NCI-H146 treated with DMSO at 0.1 percent for 48 hours (cell line): ENCODE data around the gene MYO1B.
A peak's percentile ranks its signal among the peaks of the same experiment; 100 is the strongest.

Experiments used
- DNase-seq: peaks from one replicate; lab custom pipeline; 2025; ENCODE audit not compliant: unreplicated experiment; lab: John Stamatoyannopoulos, UW

Gene MYO1B

DNA sequence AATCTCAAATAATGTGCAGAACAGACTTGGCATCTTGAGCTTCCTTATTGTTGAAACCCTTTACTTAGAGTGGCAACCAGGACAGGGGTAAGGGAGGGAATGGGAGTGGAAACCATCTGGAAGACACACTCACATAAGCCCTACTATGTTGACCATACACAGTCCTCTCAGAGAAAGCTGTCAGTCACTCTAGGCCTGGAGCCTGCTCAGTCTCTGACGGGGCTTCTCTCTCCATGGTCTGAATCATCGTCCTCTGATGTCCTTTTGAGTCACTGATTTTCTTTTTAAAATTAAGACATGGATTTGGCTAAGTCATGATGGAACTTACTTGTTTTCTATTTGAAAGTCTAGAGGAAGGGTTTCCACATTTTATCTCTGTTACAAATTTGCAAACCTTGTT, 74.0 kb downstream of the MYO1B start:
- no peak for DNase-seq

DNA sequence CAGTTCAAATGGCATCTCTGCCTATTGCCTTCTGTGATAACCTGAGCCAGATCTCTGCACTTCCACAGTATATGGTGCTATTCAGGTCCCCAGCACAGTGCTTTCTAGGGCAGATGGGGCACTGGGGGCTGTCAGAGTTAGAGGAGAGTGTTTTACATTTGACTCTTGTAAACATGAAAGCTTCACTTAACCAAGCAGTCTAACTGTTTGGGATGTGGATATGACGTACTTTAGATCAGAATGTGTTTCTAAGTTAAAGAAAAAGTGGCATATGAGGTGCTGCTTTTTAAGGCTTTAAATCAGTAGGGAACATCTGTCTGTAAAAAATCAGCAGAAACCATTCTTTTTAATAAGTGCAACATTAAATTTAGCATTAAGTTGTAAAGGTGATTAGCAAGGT, 75.7 kb downstream of the MYO1B start:
- DNase-seq, result no peak

DNA sequence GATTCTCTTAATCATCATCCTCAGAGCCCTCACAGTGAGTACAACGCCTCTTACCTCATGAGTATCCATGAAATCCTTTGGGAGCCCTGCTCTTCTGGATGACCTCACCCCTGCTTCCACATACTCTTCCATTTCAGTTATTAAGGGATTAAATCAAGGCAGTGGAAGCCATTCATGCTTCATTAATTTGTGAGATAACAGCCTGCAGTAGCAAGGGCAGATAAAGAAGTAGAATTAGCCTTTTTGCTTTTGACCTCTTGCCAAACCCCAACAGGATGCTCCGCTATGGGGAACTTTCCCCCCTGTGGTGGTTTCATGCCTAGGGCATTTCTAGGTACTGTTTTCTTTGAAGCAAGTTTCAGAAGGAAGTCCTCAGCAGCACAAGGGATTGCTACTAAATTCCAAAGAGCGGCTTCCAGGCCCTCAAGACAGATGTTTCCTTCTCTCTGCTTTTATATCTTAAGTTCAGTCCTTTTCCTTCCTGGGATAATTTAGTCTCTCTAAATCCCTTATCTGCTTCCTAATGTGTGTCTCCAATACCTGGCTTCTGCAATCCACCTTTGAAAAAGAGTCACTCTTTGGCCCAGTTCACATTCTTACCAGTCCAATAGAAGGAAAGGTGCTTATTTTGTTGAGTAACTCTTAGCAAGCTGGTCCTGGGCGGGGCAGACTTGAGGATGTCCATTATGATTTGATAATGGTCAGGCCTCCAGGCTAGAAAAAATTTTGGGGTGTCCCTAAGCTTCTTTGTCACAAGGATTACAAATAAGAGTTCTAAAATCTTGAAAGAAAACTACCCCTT, 76.9 kb downstream of the MYO1B start:
- DNase-seq, result peak; percentile 56

DNA sequence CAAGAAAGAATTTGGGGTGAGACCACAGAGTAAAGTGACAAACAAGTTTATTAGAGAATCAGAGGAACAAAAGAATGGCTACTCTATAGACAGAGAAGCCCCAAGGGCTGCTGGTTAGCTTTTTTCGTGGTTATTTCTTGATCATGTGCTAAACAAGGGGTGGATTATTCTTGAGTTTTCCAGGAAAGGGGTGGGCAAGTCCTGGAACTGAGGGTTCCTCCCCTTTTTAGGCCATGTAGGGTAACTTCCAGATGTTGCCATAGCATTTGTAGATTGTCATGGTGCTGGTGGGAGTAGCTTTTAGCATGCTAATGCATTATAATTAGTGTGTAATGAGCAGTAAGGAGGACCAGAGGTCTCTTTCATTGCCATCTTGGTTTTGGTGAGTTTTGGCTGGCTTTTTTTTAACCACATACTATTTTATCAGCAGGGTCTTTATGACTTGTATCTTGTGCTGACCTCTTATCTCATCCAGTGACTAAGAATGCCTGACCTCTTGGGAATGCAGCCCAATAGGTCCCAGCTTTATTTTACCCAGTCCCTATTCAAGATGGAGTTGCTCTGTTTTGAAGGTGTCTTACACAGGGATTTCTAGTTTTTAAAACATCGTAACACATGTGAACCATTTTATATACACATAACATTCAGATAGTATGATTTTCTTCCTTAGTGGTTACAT, 77.8 kb downstream of the MYO1B start:
- no peak for DNase-seq

DNA sequence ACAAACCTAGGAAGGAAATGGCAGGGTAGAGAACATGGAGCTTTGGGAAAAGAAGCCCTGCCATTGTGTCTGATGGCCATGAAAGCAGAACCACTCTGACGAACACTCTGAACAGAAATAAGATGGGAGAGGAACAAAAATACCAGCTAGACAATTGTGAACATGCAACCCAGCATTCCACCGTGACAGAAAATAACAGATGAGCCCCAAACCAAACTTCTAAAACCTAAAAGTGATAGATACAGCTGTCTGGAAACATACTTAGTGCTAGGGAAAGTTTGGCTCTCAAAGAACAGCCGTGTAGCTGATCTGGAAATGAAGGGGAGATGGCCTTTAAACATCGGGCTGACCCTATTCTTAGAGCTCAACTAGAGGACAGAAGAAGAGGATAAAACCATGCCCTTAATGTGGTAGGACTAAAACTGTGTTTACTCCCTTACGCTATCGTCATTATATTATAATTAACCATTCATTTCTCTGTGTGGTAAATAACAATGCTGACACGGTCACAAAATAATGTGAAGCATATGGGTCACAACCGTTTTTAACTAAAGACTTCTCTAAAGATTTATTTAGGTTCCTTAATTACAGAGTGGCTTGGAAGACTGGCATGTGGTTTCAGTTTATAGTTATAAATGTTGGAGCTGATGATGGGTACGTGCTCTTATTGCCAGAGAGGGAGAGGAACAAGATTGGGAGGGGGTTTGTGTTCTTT, 80.6 kb downstream of the MYO1B start:
- DNase-seq, result no peak

DNA sequence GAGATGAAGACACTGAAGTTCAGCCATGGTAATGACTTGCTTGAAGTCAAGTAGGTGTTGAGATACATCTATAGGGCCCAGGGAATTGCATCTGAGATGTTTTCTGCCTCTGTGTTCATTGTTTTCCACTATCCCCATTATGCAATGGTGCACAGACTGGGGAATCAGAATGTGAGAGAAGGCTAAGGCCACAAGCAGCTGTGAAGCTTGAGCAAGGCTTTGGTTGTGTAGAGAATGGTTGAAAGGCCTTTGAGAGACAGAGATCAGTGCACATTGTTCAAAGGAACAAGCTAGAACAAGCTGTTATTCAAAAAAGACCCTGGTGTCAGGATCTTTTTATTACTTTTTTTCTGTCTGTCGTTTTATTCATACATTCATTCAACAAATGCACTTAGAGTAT, 82.3 kb downstream of the MYO1B start:
- no peak for DNase-seq

DNA sequence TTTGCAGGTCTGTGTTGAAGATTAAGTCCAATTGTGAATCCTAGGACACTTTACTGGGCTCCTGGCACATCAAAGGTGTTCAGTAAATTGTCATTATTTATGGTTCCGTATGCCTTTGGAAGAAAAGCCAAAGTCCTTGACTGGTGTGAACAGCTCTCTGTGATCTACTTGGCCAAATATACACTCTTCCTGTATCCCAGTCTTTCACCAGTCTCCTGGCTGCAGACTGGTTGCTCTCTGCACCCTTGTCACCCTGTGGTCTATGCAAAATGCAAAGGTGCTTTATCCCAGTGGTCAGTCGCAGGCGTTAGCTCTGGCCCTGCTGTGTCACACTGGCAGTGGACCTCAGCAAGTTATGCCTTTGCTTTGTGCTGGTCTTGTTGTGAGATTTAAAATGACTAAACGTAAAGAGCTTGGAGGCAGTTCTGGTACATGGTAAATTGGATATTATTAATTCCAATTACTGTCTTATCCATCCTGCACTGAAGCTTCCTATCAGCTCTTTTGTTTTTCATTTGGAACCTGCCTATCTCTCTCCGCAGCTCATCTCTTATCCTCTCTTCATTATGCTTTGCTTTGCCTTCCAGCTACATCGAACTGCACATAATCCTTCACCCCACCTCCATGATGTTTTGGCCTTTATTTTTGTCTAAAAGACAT, 83.1 kb downstream of the MYO1B start:
- DNase-seq, result no peak

DNA sequence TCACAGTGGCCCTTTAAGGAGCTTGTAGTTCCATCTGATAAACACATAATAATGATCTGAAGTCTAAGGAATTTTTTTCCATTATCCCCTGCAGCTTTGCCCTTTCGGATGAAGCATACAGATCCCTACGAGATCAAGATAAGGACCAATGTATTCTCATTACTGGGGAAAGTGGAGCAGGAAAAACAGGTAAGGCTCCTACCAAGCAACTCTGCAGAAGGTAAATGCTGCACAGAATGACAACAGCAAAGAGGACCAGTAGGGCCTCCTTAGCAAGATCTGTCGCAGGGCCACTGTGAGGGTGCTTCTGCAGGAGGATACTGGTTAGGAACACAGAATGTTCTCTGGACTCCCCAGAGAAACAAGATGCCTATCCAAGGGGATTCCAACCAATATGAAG, 84.6 kb downstream of the MYO1B start:
- DNase-seq, result no peak

DNA sequence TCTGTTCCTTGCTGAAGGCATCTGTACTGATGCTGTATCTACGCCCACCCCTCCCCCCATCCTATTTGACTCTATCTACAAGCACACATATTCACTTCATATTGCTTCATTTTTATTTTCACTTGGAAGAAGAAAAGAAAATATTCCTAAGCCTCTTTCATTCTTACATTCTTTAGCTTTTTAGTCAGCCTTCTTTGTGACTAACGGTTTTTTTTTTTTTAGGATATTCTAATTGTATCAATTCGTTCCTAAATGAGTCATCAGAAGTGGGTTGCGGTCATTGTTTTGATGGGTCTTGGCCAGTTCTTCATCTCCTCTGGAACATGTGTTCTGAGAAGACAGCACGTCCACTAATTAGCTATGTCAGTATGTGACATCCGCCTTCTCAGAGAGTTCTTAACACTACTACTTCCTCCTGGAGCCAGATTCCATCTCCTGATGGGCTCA, 88.7 kb downstream of the MYO1B start:
- DNase-seq, result no peak

DNA sequence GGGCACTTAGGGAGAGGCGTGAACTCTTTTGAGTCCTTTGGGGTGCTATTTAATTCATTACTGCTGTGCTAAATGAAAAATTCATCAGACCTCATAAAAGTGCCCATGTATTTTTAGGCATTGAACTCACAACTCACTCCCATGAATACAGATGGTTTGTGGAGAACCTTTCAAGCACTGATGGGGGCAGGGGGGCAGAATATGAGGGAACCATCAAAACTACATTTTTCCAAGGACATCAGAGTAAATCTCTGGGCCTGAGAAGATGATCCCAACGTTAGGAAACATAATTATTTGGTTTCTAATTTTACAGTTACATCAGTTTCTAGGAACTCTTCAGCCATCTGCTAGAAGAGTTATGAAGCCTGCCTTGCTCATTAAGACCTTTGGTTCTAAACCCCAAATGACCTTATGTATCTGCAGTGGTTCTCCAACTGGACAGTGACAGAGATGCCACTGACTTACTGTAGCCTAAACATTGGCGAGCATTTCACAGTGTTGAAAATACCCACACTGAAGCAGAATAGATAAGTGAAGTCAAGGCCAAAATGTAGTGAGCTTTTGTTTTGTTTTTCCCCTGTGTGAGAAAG, 90.8 kb downstream of the MYO1B start:
- DNase-seq, result no peak

DNA sequence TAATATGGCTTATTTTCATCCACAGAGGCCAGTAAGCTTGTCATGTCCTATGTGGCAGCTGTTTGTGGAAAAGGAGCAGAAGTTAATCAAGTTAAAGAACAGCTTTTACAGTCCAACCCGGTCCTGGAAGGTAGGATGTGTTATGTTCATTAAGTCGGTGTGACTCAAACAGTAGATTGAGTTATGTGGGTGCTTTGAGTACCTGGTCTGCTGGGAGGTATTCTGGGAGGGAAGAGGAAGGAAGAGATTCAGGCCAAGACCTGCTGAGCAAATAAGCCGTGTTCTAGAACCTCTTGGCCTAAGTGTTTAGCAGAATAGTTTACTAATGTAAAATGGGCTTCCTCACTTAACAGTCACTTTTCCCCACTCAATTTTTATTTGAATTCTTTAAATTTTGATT, 96.2 kb downstream of the MYO1B start:
- no peak for DNase-seq

DNA sequence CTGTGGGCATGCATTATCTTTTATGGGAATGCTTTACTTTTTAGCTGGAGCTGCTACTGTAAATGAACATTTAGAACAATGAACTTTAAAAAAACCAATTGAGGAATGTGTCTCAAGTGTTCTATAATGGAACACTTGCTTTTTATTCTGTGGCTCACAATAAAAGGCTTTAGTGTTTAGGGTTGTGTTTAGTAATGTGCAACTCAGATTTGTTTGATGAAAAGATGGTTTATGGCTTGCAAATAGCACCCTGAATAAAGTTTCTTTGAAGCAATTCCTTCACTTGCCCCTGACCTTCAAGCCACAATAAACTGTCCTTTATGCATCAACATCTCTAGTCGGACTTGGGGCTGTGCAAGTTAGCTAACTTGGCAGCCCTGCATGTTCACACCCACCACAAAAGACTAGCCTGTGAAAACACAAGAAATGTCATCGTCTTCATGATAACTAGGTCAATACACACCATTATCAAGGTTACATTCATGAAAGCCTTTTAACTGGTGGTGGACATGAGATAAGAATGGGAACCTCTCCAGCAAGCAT, 98.7 kb downstream of the MYO1B start:
- DNase-seq, result no peak

DNA sequence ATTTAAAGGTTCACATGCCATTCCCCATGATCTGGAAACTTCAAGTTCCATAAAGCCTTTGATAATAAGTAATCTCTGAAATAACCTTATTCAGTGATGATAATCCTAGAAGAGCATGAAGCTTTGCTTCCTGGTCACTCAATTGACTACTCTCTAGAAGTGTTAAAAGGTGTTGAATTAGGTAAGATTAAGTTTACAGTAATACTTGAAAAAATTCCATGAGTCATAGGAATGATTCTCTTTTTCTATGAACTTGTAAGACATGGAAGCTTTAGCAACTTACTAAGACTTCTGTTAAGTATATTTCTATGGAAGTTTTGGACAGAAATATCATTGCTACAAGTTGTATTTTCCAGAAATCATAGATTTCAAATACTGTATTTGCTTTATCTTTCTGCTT, 100.6 kb downstream of the MYO1B start:
- DNase-seq, result no peak

DNA sequence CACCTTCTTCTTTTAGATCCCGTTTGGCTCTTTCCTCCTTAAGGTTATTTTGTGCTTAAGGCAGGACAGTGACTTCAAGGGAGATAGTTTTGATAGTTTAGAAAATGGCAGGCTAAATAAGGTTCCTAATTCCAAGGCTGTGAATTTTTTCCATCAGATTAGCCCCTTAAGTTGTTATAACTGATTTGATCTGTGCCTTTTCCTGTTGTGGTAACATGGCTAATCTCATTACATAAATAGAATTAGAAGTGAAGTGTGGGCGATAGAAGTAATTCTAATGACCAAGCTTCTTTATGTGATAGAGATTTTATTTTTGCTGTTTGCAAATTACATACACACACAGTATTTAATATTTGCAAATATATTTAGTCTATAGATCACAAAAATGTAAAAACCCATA, 102.0 kb downstream of the MYO1B start:
- DNase-seq, result no peak

DNA sequence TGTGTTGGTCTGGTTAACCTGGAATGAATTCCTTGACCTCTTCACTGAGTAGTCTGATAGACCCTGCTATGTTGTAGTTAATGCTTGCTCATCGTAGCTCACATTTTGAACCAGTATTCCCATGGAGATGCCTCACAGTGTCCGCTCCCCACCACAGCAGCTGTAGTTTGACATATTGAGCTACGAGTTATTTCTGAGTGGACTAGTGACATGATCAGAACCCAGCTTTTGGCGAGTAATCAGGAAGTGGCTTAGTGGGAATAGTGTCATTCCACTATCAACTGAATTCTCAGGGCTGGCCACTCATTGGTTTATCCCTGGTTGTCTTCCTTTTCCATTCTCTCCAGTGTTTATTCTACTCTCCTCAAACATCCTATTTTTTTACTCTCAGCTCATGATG, 102.7 kb downstream of the MYO1B start:
- DNase-seq, result no peak

DNA sequence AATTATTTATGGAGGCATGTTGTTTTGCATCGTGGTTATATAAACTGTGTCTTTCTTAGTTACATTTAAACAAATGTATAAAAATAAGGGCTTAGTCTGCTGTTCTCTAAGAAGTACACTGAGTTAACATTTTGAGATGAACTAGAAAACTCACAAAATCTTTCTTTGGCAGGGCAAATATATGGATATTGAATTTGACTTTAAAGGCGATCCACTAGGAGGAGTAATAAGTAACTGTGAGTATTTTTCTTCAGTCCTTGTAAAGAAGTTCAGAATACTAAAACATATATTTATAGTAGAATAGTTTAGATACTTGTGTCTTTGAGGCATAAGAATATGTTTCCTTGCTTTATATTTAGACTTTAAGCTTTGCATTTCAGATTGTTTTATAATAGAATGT, 104.8 kb downstream of the MYO1B start:
- DNase-seq, result no peak

DNA sequence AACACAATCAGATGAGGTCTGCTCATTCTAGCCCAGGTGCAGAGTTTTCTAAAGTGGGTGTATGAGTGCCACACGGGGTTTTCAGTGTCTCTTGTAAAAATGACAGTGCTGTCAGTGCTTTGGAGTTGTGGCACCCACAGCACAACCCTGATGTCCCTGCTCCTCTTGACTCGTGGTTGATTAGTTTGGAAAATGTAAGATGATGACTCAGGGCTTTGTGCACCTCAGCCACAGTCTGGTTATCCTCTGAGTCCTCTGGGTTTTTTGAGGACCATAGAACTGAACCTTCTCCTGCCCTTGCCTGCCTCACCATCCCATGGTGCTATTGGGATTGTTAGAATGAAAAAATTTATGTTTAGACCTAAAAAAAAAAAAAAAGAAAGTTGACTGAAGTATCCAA, 105.6 kb downstream of the MYO1B start:
- DNase-seq, result no peak

DNA sequence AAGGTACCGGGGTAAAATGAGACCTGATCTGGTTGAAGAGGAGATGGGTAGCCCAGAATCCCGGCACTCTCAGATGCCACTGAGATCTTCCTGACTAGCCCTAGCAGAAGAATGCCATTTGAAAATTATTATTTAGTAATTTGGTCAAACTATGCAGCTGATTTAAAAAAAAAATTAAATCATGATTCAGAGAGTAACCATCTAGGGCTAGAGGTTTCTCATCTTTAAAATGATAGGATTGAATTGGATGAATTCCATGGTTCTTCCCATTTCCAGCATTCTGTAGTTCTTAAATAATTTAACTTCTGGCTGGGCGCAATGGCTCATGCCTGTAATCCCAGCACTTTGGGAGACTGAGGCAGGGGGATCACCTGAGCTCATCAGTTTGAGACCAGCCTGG, 106.1 kb downstream of the MYO1B start:
- DNase-seq, result no peak

DNA sequence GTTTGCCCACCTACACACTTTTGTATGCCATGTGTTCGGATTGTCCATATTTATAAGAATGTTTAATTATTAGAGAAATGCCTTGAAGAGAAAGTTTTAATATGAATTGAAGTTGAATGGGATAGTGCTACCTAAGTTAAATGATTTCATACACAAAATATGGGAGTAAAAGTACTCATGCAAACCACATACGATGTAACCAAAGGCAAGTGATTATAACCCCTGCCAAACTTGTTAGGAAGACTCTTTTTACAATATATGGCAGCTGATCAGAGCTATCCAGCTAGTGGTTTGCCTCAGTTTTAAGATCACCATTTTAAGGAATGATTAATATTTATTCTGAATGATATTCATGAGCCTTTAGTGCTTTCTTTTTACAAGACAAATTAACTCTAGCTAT, 106.7 kb downstream of the MYO1B start:
- no peak for DNase-seq

DNA sequence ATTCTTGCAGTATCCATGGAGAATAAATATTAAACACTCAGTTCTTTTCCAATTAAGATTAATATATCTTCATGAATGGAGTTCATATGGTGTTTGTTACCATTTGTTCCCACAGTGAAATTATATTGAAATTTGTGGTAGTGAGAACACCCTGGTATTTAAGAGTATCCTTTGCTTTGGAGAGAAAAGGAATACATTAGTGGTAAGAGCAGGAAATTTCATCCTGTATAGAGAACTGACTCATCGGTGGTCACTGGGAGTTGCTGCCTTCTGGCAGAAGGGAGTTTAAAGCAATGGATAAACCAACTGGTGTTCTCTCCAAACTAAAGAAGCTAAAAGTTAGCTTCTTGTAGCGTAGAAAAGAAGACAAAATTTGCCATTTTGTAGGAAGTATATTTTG, 107.3 kb downstream of the MYO1B start:
- no peak for DNase-seq

DNA sequence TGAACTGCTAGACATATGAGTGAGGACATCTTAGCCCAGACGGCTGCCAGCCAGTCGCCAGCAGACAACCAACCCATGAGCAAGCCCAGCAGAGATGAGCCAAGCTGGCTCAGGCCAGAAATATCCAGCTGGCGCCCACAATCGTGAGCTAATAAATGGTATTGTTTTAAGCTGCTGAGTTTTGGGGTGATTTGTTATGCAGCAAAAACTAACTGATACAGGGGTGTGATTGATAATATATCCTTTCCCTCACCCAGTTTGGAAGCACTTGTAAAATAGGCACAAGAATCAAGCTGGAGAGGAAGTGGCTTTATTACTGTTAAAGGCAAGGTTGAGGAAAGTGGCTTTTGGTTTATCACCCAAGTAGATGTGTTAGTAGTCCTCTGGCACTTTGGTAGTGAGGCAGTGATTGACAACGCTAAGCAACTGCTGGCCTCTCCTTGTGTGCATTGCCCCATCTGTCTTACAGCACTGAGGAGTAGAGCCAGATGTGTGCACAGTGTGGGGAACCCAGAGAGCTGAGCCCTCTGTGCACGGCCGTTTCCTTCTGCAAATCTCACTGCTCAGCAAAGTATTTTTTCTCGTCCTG, 110.1 kb downstream of the MYO1B start:
- no peak for DNase-seq
